GM12878 (cell line): ENCODE results near the gene RPL34. TPM values are rescaled to one million over a fixed set of nuclear protein-coding genes. Genes with fewer than 3 reads are reported as not detected.

Experiments
- ATF7 ChIP-seq: fragments of 450-650 bp; IDR thresholded peaks from 2 replicates; pipeline ENCODE4 v1.6.1; 2016; ENCODE audit warnings: low read depth, mild to moderate bottlenecking
- BMI1 ChIP-seq: fragments of 450-650 bp; IDR thresholded peaks from 2 replicates; pipeline ENCODE4 v1.6.1; 2016; ENCODE audit warnings: mild to moderate bottlenecking, moderate library complexity, borderline replicate concordance
- CHD1 ChIP-seq: IDR thresholded peaks from 2 replicates; pipeline ENCODE4 v1.6.1; 2012; ENCODE audit warnings: low read depth, low read length, improper control_type of control experiment
- E2F8 ChIP-seq: fragments of 450-650 bp; IDR thresholded peaks from 2 replicates; pipeline ENCODE4 v1.6.1; 2018; ENCODE audit warnings: mild to moderate bottlenecking, low read depth, moderate library complexity; ENCODE audit not compliant: partially characterized antibody
- HDAC2 ChIP-seq: fragments of 200-600 bp; sonication (generic); IDR thresholded peaks from 2 replicates; pipeline ENCODE4 v1.6.1; 2017
- HSF1 ChIP-seq: fragments of 150-350 bp; IDR thresholded peaks from 2 replicates; pipeline ENCODE4 v1.6.1; 2014; ENCODE audit warnings: mild to moderate bottlenecking, low read depth, low read length
- LARP7 ChIP-seq: fragments of 450-650 bp; IDR thresholded peaks from 2 replicates; pipeline ENCODE4 v1.6.1; 2017; ENCODE audit warnings: mild to moderate bottlenecking
- MXI1 ChIP-seq: fragments of 150-350 bp; IDR thresholded peaks from 2 replicates; pipeline ENCODE4 v1.6.1; 2011; ENCODE audit warnings: low read depth, mild to moderate bottlenecking, inconsistent platforms, low read length, improper control_type of control experiment
- MYB ChIP-seq: fragments of 150-350 bp; IDR thresholded peaks from 2 replicates; pipeline ENCODE4 v1.6.1; 2014; ENCODE audit warnings: mild to moderate bottlenecking, low read depth, low read length, borderline replicate concordance
- NBN ChIP-seq: fragments of 450-650 bp; IDR thresholded peaks from 2 replicates; pipeline ENCODE4 v1.6.1; 2016
- NR2C1 ChIP-seq: fragments of 450-650 bp; IDR thresholded peaks from 2 replicates; pipeline ENCODE4 v1.6.1; 2017; ENCODE audit warnings: antibody characterized with exemption, mild to moderate bottlenecking, moderate library complexity
- RB1 ChIP-seq: fragments of 450-650 bp; formaldehyde crosslinking; IDR thresholded peaks from 2 replicates; pipeline ENCODE4 v1.6.1; 2017; ENCODE audit warnings: mild to moderate bottlenecking, borderline replicate concordance
- RBBP5 ChIP-seq: fragments of 200-600 bp; sonication (generic); conservative IDR thresholded peaks from 2 replicates; pipeline ENCODE4 v1.6.1; 2016
- SIX5 ChIP-seq: IDR thresholded peaks from 2 replicates; pipeline ENCODE4 v1.6.1; 2011; ENCODE audit warnings: mild to moderate bottlenecking, low read depth, low read length, moderate library complexity; ENCODE audit not compliant: severe bottlenecking
- SMC3 ChIP-seq: IDR thresholded peaks from 2 replicates; pipeline ENCODE4 v1.6.1; 2011; ENCODE audit warnings: low read length, improper control_type of control experiment, borderline replicate concordance
- TARDBP ChIP-seq: IDR thresholded peaks from 2 replicates; pipeline ENCODE4 v1.6.1; 2016; ENCODE audit warnings: borderline replicate concordance
- ZBTB40 ChIP-seq: fragments of 450-650 bp; IDR thresholded peaks from 2 replicates; pipeline ENCODE4 v1.6.1; 2016; ENCODE audit warnings: mild to moderate bottlenecking, moderate library complexity, borderline replicate concordance
- ZNF687 ChIP-seq: fragments of 450-650 bp; IDR thresholded peaks from 2 replicates; pipeline ENCODE4 v1.6.1; 2017; ENCODE audit warnings: mild to moderate bottlenecking, moderate library complexity
- polyA plus RNA-seq, 11 experiments: library from polyadenylated mRNA; depleted of rRNA in 4 of 11; unstranded in 6 of 11; stranded (reverse) in 5 of 11; fragments of >200 nt; fragmentation: Nextera tagmentation in 4 of 11; fragmentation: Illumina TruSeq in 1 of 11; extraction: Ambion mirVana in 4 of 11; extraction: Trizol in 1 of 11; gene quantifications; 1 replicate in 1 of 11; 2 replicates in 10 of 11; pipeline versions ENCODE4 v1.2.1 to v1.2.3, GENCODE V29; 2011 to 2016; ENCODE audit warnings: inconsistent platforms in 2 of 11, missing spikeins in 2 of 11, low read depth in 1 of 11
- total RNA-seq, 4 experiments: library from RNA; depleted of rRNA in 3 of 4; stranded (reverse); fragments of >200 nt in 3 of 4; fragmentation: Illumina TruSeq in 1 of 4; extraction: Trizol in 1 of 4; gene quantifications; 2 replicates each; pipeline versions ENCODE4 v1.2.1 to v1.2.3, GENCODE V29; 2013 to 2021

RPL34 gene
- total and polyA plus RNA-seq, 10 of the 15 experiments (the other 5 are each of a cell fraction or from before 2014, with no cell fraction given) = 1,792 to 6,697 (median 2,464) TPM

GRCh38 chr4:108650212-108651013 is 30.0 kb downstream of the RPL34 start, which contains the start of gene OSTC (continued):
- TF ChIP-seq LARP7 (peak; percentile 56; the same call in 1 of the 2 replicates), SIX5 (no peak), ZBTB40 (peak; percentile 83), HSF1 (0 out of 2 replicates have a peak, but pooled peaks have one; percentile 44), NR2C1 (no peak), ATF7 (peak; percentile 83), NBN (peak; percentile 66; the same call in 1 of the 2 replicates), ZNF687 (peak; percentile 94), MXI1 (peak; percentile 89), MYB (no peak), SMC3 (no peak), RBBP5 (0 out of 2 replicates have a peak, but pooled peaks have one; percentile 32), RB1 (no peak; the same call in 1 of the 2 replicates), CHD1 (no peak), HDAC2 (no peak), BMI1 (no peak), E2F8 (peak; percentile 66), TARDBP (no peak; the same call in 1 of the 2 replicates)
